AG04450 (cell line): Measurements from ENCODE around the gene POP4. TPM values are rescaled to one million over a fixed set of nuclear protein-coding genes. Genes with fewer than 3 reads are reported as not detected.

ENCODE experiments used
- CTCF ChIA-PET: fragments of 300-600, 350-600 bp; formaldehyde crosslinking; extraction: SDS; loops from one replicate; lab custom pipeline; 2022; ENCODE audit warnings: antibody characterized with exemption, inconsistent platforms; lab: Charles Lee
- POLR2A ChIA-PET: fragments of 350-600 bp; formaldehyde crosslinking; extraction: SDS; loops from one replicate; lab custom pipeline; 2021; ENCODE audit warnings: antibody characterized with exemption, inconsistent platforms; lab: Yijun Ruan, JAX
- DNase-seq: peaks from one replicate; pipeline ENCODE4 v3.0.0-alpha.2; 2011; ENCODE audit warnings: low read depth, low spot score
- H3K27ac ChIP-seq: one replicate; pipeline ENCODE4 v1.5.1; 2012; ENCODE audit warnings: low read depth, low read length, control low read depth
- H3K27me3 ChIP-seq: one replicate; pipeline ENCODE4 v1.6.0; 2012; ENCODE audit warnings: low read length; ENCODE audit not compliant: control insufficient read depth, insufficient read depth
- H3K4me3 ChIP-seq: 2 replicates; pipeline ENCODE4 v1.5.1; 2011; ENCODE audit warnings: mild to moderate bottlenecking, low read depth, low read length, control low read depth
- H3K9me3 ChIP-seq: 2 replicates; pipeline ENCODE4 v1.5.1; 2012; ENCODE audit warnings: low read length; ENCODE audit not compliant: control insufficient read depth, insufficient read depth
- polyA plus RNA-seq: library from polyadenylated mRNA; depleted of rRNA; stranded (reverse); fragments of >200 nt; gene quantifications from 2 replicates; pipeline ENCODE4 v1.2.3, GENCODE V29; 2011; rRNA removed
- TF ChIP-seq, protein P1 (sequence below): IDR thresholded peaks from 2 replicates; pipeline ENCODE4 v1.5.1; 2011; ENCODE audit warnings: low read depth, low read length, control low read depth, inconsistent platforms

Gene POP4
- polyA plus RNA-seq, 1 experiment = 87.4 TPM

DNA sequence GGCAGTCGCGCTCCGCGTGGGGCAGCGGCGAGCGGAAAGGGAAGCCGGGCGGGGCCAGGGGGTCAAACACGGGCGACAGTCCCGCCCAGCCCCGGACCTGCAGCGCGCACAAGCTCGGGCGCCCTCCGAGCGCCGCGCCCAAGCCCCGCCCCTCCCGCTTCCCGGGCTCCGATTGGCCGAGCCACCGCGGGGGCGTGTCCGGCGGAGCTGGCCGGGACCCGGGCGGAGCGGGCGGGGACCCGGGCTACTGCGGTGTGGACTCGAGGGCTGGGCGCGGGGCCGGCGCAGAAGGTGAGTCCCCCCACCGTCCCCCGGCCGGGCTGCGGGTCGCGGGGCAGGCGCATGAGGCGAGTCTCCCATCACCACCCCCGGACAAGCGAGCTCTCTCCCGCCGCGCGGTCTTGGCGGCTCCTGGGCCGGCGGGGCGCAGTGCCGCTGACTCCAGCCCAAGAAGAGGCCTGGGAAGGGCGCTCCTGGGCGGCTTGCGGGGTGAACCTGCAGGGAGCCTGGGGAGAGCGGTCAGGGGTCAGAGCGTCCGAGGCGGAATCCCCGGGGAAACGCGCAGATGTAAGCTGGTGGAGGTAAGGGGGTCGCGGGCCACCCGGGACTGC lies 59.2 kb downstream of the POP4 start, which contains the start of gene PLEKHF1:
Gene PLEKHF1 (plus strand): TSS at position 247 of the 611 bp plus-strand sequence. CDS start 8,379 bp downstream, outside the sequence.
- Histone ChIP-seq H3K27me3 (no peaks in the 10 kb centered on the region), H3K9me3 (no peaks in the 10 kb centered on the region; the same call in 1 of the 2 replicates), H3K27ac (peak within 1 kb of the TSS; percentile 81), H3K4me3 (peak within 1 kb of the TSS; percentile 81)
- TF ChIP-seq, protein P1, sequence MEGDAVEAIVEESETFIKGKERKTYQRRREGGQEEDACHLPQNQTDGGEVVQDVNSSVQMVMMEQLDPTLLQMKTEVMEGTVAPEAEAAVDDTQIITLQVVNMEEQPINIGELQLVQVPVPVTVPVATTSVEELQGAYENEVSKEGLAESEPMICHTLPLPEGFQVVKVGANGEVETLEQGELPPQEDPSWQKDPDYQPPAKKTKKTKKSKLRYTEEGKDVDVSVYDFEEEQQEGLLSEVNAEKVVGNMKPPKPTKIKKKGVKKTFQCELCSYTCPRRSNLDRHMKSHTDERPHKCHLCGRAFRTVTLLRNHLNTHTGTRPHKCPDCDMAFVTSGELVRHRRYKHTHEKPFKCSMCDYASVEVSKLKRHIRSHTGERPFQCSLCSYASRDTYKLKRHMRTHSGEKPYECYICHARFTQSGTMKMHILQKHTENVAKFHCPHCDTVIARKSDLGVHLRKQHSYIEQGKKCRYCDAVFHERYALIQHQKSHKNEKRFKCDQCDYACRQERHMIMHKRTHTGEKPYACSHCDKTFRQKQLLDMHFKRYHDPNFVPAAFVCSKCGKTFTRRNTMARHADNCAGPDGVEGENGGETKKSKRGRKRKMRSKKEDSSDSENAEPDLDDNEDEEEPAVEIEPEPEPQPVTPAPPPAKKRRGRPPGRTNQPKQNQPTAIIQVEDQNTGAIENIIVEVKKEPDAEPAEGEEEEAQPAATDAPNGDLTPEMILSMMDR = no peak
- no peak for DNase-seq
- POLR2A ChIA-PET = interaction anchor here (0.8 to 1.1 kb wide), 3 partner anchors 50 to 59 kb away, joined by 3 to 6 read pairs (median 4); partner anchors contain the start of genes C19orf12 and POP4
- CTCF ChIA-PET = interaction anchor here (0.6 to 4.0 kb wide), 4 partner anchors 25 to 54 kb away, joined by 3 to 28 read pairs (median 14); no protein-coding TSS in a partner anchor

DNA sequence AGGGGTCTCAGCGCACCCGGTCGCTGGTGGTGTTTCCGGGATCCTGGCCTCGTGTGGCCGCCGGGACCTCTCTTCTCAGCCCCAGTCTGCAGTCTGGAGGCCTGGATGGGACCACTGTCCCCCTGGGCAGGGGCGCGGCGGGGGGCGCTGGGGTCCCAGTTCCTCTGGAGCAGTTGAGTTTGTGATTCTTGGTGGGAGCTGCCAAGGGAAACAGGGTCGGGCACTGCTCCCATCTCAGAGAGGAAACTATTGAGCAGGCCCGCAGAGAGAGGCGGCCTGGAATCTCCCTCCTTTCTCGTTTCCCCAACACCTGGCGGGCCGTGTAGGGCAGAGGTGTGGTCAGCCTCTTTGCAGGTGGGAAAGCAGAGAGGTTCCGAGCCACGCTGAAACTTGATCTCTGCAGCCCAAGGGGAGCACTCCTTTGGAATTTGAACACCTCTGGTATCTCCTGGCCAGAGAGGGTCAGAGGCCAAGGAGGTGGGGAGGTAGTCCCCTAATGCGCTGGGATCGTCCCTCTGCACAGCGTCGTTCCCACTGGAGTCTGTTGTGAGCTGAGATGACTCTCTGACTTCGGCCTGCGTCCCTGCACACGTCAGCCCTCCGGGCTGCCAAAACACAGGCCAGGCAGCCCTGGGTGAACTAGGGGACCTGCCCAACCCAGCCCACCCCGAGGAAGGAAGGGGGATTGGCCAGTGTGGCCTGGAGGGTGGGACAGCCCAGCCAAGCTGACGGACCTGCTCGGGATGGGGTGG lies 59.9 kb downstream of the POP4 start:
- peak overlapping the region; percentile 81 for H3K4me3 ChIP-seq
- POLR2A ChIA-PET = interaction anchor here (0.6 to 1.5 kb wide), 5 partner anchors 16 to 60 kb away, joined by 3 to 11 read pairs (median 4); partner anchors contain the start of gene POP4
- TF ChIP-seq, protein P1 = no peak
- CTCF ChIA-PET = interaction anchor here (0.5 to 4.0 kb wide), 8 partner anchors 12 to 929 kb away, joined by 3 to 28 read pairs (median 6); no protein-coding TSS in a partner anchor
- no peak for DNase-seq
- no peaks in the 10 kb centered on the region for H3K27me3 ChIP-seq
- peak overlapping the region; percentile 81 for H3K27ac ChIP-seq
- no peaks in the 10 kb centered on the region; the same call in 1 of the 2 replicates for H3K9me3 ChIP-seq

Other genes with a start within 250 kb of the POP4 start
- not detected in 2 replicates for gene VSTM2B, start 80.3 kb upstream of the POP4 start, polyA plus RNA-seq
- 5.4 and 6.4 TPM in 2 replicates for gene PLEKHF1, start 59.2 kb downstream of the POP4 start, polyA plus RNA-seq
- gene C19orf12, start 109.0 kb downstream of the POP4 start, polyA plus RNA-seq = 27.1 and 27.9 TPM in 2 replicates
- gene CCNE1, start 205.7 kb downstream of the POP4 start, polyA plus RNA-seq = 3.7 and 4.8 TPM in 2 replicates